ENCODE measurements around the gene CAB39. TPM values are rescaled to one million over a fixed set of nuclear protein-coding genes. Genes with fewer than 3 reads are reported as not detected.

The CAB39 gene
- total and polyA plus RNA-seq, 2 donors (not counting 3 experiments of a cell fraction or from before 2014, with no cell fraction given) = 25.7 to 53.7 TPM

DNA sequence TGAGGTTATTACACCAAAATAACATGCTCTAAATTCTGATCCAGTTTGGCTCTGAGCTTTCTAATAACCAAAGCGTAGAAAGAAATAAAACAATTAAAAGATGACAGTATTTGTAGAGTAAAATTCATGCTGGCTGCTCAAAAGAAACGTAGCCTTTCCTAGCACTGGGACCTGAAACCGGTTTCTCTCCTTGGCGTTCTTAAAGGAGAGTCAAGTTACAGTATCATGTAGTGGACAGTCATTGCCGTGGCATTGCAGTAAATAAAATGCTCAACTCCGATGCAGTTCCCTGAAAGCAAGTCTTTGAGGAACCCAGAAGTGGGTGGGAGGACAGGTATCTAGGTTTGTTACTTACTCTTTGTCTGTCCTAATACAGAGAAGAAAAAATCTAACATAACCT is 99.4 kb downstream of the CAB39 start:
- CTCF ChIA-PET = interaction anchor here (0.6 to 3.5 kb wide), 5 partner anchors 10 to 175 kb away, joined by 3 to 21 read pairs (median 5); no protein-coding TSS in a partner anchor
- BruUV-seq (replicated peaks) = no TSS peak
- dilution Hi-C loops (cut with MboI; ENCODE audit: extremely low pct_ligation_motif_present, low sequenced_read_pairs) = no loop called here

More for the DNA sequence above, 99.4 kb downstream of the CAB39 start:
- POLR2A ChIA-PET = no interaction called here
- Histone ChIP-seq H3K4me1 (ENCODE audit: control insufficient read depth, extremely low read depth, insufficient read depth, low read length) (no peaks in the 10 kb centered on the region), H3K9me3 (replicated peaks; ENCODE audit: control insufficient read depth, insufficient read depth, low read length) (no peaks in the 10 kb centered on the region), H3K79me2 (ENCODE audit: control insufficient read depth, insufficient read depth, low read length) (no peaks in the 10 kb centered on the region), H3K27ac (ENCODE audit: insufficient read depth, low read depth, low read length) (no peak overlapping the region), H3K27me3 (ENCODE audit: control insufficient read depth in 2 of 2, insufficient read depth in 2 of 2, low read length in 2 of 2) (no peaks in the 10 kb centered on the region), H4K20me1 (replicated peaks; ENCODE audit: control insufficient read depth, extremely low read depth, insufficient read depth, low read length) (no peaks in the 10 kb centered on the region), H3K36me3 (ENCODE audit: control insufficient read depth in 2 of 2, extremely low read depth in 1 of 2, insufficient read depth in 2 of 2, low read length in 2 of 2) (peaks cover 19 to 25% of the 10 kb centered on the region in 2 experiments), H2AFZ (ENCODE audit: low read depth, low read length) (no peak overlapping the region), H3K4me2 (ENCODE audit: insufficient read depth, low read length) (no peak overlapping the region), H3K4me3 (replicated peaks in 1 of 3; ENCODE audit: insufficient read depth in 1 of 3, low read depth in 1 of 3, low read length in 3 of 3) (no peak overlapping the region), H3K9ac (replicated peaks; ENCODE audit: extremely low read depth, insufficient read depth, low read length) (no peak overlapping the region), H3K9me1 (replicated peaks; ENCODE audit: control insufficient read depth, extremely low read depth, insufficient read depth, low read length) (no peaks in the 10 kb centered on the region)
- no peak for TF ChIP-seq MYC (IDR thresholded peaks at IDR 0.05; ENCODE audit: low read depth, low read length)
- TF ChIP-seq, protein P1, sequence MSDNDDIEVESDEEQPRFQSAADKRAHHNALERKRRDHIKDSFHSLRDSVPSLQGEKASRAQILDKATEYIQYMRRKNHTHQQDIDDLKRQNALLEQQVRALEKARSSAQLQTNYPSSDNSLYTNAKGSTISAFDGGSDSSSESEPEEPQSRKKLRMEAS (IDR thresholded peaks at IDR 0.05; ENCODE audit: insufficient read depth, insufficient read length) = no peak
- TF ChIP-seq, protein P2, sequence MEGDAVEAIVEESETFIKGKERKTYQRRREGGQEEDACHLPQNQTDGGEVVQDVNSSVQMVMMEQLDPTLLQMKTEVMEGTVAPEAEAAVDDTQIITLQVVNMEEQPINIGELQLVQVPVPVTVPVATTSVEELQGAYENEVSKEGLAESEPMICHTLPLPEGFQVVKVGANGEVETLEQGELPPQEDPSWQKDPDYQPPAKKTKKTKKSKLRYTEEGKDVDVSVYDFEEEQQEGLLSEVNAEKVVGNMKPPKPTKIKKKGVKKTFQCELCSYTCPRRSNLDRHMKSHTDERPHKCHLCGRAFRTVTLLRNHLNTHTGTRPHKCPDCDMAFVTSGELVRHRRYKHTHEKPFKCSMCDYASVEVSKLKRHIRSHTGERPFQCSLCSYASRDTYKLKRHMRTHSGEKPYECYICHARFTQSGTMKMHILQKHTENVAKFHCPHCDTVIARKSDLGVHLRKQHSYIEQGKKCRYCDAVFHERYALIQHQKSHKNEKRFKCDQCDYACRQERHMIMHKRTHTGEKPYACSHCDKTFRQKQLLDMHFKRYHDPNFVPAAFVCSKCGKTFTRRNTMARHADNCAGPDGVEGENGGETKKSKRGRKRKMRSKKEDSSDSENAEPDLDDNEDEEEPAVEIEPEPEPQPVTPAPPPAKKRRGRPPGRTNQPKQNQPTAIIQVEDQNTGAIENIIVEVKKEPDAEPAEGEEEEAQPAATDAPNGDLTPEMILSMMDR (IDR thresholded peaks at IDR 0.05; ENCODE audit: extremely low read depth in 1 of 2, insufficient read depth in 1 of 2, low read depth in 1 of 2, low read length in 2 of 2) = no peak
- no peak for TF ChIP-seq POLR2AphosphoS5 (IDR thresholded peaks at IDR 0.05; ENCODE audit: insufficient read depth, low read depth, low read length)
- no peak for TF ChIP-seq EZH2 (IDR thresholded peaks at IDR 0.05; ENCODE audit: borderline replicate concordance, low read depth, low read length, severe bottlenecking)
- no peak for TF ChIP-seq POLR2A (IDR thresholded peaks at IDR 0.05; ENCODE audit: low read depth, low read length)
- TF ChIP-seq FOS (IDR thresholded peaks at IDR 0.05; ENCODE audit: borderline replicate concordance, insufficient read depth, low read length) = no peak
- no peak for TF ChIP-seq JUN (IDR thresholded peaks at IDR 0.05; ENCODE audit: borderline replicate concordance, insufficient read depth, insufficient read length, low read depth)
- TF ChIP-seq GATA2 (IDR thresholded peaks at IDR 0.05; ENCODE audit: insufficient read depth, insufficient read length, low read depth, low read length) = no peak
- intact Hi-C loops (cut with micrococcal nuclease) = loop anchor here (5.0 kb wide), 2 partner anchors 100 to 200 kb away; partner anchors contain the start of gene CAB39
- DNase-seq (ENCODE audit: low read depth, low spot score) (no peak), FAIRE-seq (no peak)

Measured in endothelial cell of umbilical vein (primary cell).